Spleen (tissue), 11 donors: ENCODE results near the gene SLC4A4. TPM values are rescaled to one million over a fixed set of nuclear protein-coding genes. Genes with fewer than 3 reads are reported as not detected.

Source experiments
- DNase-seq: peaks from one replicate; pipeline ENCODE4 v3.0.0-alpha.2; 2020
- H3K27ac ChIP-seq, 8 donors: fragments of 200-600 bp; sonication (generic) in 7 of 8; 1 replicate in 4 of 8; 2 replicates in 4 of 8; pipeline versions ENCODE4 v1.5.0 to v1.8.0; 2016 to 2021; ENCODE audit warnings: inconsistent platforms in 4 of 8, mild to moderate bottlenecking in 4 of 8, moderate library complexity in 1 of 8
- H3K27me3 ChIP-seq, 7 donors: fragments of 200-600 bp; sonication (generic) in 6 of 7; replicated peaks in 1 of 7; 1 replicate in 4 of 7; 2 replicates in 3 of 7; pipeline versions ENCODE4 v1.5.0 to v1.8.0; 2016 to 2021; ENCODE audit warnings: inconsistent platforms in 3 of 7, mild to moderate bottlenecking in 1 of 7
- H3K36me3 ChIP-seq, 6 donors: fragments of 200-600 bp; sonication (generic) in 5 of 6; 1 replicate in 4 of 6; 2 replicates in 2 of 6; pipeline versions ENCODE4 v1.5.0 to v1.8.0; 2016 to 2021; ENCODE audit warnings: inconsistent platforms in 2 of 6
- H3K4me1 ChIP-seq, 6 donors: fragments of 200-600 bp; sonication (generic) in 5 of 6; 1 replicate in 3 of 6; 2 replicates in 3 of 6; pipeline versions ENCODE4 v1.5.0 to v1.8.0; 2016 to 2021; ENCODE audit warnings: inconsistent platforms in 3 of 6
- H3K4me3 ChIP-seq, 8 donors: fragments of 200-600 bp; sonication (generic) in 7 of 8; 1 replicate in 4 of 8; 2 replicates in 4 of 8; pipeline versions ENCODE4 v1.5.0 to v1.8.0; 2016 to 2021; ENCODE audit warnings: inconsistent platforms in 4 of 8, mild to moderate bottlenecking in 4 of 8, moderate library complexity in 2 of 8
- H3K9me3 ChIP-seq, 8 donors: fragments of 200-600 bp; sonication (generic) in 7 of 8; 1 replicate in 4 of 8; 2 replicates in 4 of 8; pipeline versions ENCODE4 v1.5.0 to v1.8.0; 2016 to 2021; ENCODE audit warnings: inconsistent platforms in 4 of 8
- POLR2A ChIP-seq, 3 donors: fragments of 450-650 bp; IDR thresholded peaks; one replicate each; pipeline ENCODE4 v1.5.1; 2017; ENCODE audit warnings: antibody characterized with exemption in 3 of 3, mild to moderate bottlenecking in 1 of 3
- POLR2AphosphoS5 ChIP-seq, 3 donors: sonication (generic); formaldehyde crosslinking; IDR thresholded peaks; one replicate each; pipeline ENCODE4 v1.5.1; 2017; ENCODE audit warnings: antibody characterized with exemption in 3 of 3
- WGBS, 5 donors: extraction: QIAGEN DNeasy Blood & Tissue Kit in 3 of 5; methylation state at CpG; one replicate each; pipeline versions ENCODE4 v1.1.5 to v1.1.7; 2013 to 2018; 5-methylcytosine and 5-hydroxymethylcytosine counted together
- intact Hi-C: fragments of 100-400 bp; cut with DNase I; formaldehyde crosslinking; loops from one replicate; pipeline ENCODE4 v1.15.0; 2023; ENCODE audit warnings: low total_unique reads
- polyA plus RNA-seq, 3 donors: library from polyadenylated mRNA; stranded (reverse); fragments of 200-250 nt; gene quantifications; one replicate each; pipeline ENCODE4 v1.2.1, GENCODE V29; 2013
- total RNA-seq, 7 donors: library from RNA; depleted of rRNA in 3 of 7; stranded (reverse); fragments of >200 nt in 3 of 7; fragmentation: NEBNext Ultra II Directional in 4 of 7; extraction: Animal tissue kit (Norgen Biotek cat#: 25700) in 4 of 7; gene quantifications; one replicate each; pipeline versions ENCODE4 v1.1.0 to v1.2.1, GENCODE V29; 2016 to 2021
- TF ChIP-seq, protein P1 (sequence below), 11 experiments: fragments of 200-600 bp in 7 of 11; fragments of 450-650 bp in 4 of 11; sonication (generic) in 4 of 11; IDR thresholded peaks in 8 of 11; conservative IDR thresholded peaks in 3 of 11; 1 replicate in 7 of 11; 2 replicates in 4 of 11; pipeline versions ENCODE4 v1.4.0 to v1.8.0; 2016 to 2021; ENCODE audit warnings: antibody characterized with exemption in 11 of 11, inconsistent platforms in 4 of 11, mild to moderate bottlenecking in 1 of 11
- donor health status: healthy with polysubstance abuse.
- donor health status: DM: no; HTN: no; CAD: no; lungs with moderate emphysema.
- donor health status: DM: no; HTN: no; CAD: no.
- donor health status: Bipolar disorder and iron deficiency.
- donor health status: healthy.
- donor health status: DM: no; HTN: no; CAD: no.
- donor health status: DM: yes; HTN: yes; CAD: no.

SLC4A4 gene
- total and polyA plus RNA-seq, 10 donors, result 0.07 to 3.4 (median 1.4) TPM

DNA sequence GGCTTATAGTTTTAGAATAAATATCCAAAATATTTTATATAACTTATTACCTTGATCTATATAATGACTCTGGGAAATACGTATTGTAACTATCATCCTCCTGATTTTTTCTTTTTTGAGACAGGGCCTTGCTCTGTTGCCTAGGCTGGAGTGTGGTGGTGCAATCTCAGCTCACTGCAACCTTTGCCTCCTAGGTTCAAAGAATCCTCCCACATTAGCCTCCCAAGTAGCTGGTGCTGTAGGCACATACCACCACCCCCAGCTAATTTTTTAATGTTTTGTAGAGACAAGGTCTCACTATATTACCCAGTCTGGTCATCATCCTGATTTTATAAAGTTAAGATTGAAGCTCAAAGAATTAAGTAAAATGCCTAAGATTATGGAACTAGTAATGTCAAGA lies 193.6 kb downstream of the SLC4A4 start:
- 83 to 91% (median 88%) methylated on average over 1 of the region's 1 CpG for WGBS, 5 donors
- Histone ChIP-seq H3K27me3 (no peaks in the 10 kb centered on the region), H3K9me3 (no peaks in the 10 kb centered on the region), H3K4me1 (no peaks in the 10 kb centered on the region), H3K27ac (no peak overlapping the region), H3K4me3 (no peak overlapping the region), H3K36me3 (no peaks in the 10 kb centered on the region)
- intact Hi-C loops, result no loop called here
- no peak for DNase-seq
- no peak for TF ChIP-seq POLR2AphosphoS5 (IDR thresholded peaks at IDR 0.05)
- TF ChIP-seq, protein P1, sequence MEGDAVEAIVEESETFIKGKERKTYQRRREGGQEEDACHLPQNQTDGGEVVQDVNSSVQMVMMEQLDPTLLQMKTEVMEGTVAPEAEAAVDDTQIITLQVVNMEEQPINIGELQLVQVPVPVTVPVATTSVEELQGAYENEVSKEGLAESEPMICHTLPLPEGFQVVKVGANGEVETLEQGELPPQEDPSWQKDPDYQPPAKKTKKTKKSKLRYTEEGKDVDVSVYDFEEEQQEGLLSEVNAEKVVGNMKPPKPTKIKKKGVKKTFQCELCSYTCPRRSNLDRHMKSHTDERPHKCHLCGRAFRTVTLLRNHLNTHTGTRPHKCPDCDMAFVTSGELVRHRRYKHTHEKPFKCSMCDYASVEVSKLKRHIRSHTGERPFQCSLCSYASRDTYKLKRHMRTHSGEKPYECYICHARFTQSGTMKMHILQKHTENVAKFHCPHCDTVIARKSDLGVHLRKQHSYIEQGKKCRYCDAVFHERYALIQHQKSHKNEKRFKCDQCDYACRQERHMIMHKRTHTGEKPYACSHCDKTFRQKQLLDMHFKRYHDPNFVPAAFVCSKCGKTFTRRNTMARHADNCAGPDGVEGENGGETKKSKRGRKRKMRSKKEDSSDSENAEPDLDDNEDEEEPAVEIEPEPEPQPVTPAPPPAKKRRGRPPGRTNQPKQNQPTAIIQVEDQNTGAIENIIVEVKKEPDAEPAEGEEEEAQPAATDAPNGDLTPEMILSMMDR (IDR thresholded peaks at IDR 0.05 in 8 of 11, conservative IDR thresholded peaks at IDR 0.05 in 3 of 11), result no peak
- no peak for TF ChIP-seq POLR2A (IDR thresholded peaks at IDR 0.05)

GRCh38 chr4:71533121-71533520 lies 194.3 kb downstream of the SLC4A4 start:
- no peaks in the 10 kb centered on the region for H3K4me1 ChIP-seq
- no peaks in the 10 kb centered on the region for H3K36me3 ChIP-seq
- WGBS, 5 donors, result 72 to 88% (median 77%) methylated on average over 1 of the region's 1 CpG
- no peaks in the 10 kb centered on the region for H3K9me3 ChIP-seq
- no peak for DNase-seq
- intact Hi-C loops, result no loop called here
- TF ChIP-seq POLR2A (IDR thresholded peaks at IDR 0.05) (no peak), POLR2AphosphoS5 (IDR thresholded peaks at IDR 0.05) (no peak)
- TF ChIP-seq, protein P1 (IDR thresholded peaks at IDR 0.05 in 8 of 11, conservative IDR thresholded peaks at IDR 0.05 in 3 of 11), result no peak
- H3K27me3 ChIP-seq, result no peaks in the 10 kb centered on the region
- H3K4me3 ChIP-seq, result no peak overlapping the region
- H3K27ac ChIP-seq, result no peak overlapping the region

DNA sequence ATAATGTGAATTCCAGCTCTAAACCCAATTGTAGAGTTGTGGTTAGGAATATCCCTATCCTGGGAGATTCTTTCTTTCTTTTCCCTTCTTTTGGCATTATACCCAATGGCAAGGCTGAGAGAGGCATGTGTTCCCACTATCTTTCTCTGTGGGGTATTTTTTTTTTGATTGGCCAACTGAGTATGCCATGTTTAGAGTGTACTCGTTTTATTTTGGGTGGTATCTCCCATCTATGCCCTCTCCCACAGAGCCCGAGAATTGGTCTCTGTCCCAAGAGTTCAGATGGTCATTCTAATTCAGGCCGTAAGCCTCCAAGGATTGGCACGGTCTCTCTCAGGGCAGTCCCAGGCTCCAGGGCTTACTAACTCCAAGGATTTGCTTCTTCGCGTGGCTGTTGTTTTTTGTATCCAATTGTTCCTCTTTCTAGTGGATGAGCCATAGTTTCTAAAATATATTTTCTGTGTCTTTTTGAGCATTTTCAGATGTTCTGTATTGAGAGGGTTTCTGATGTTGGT lies 198.8 kb downstream of the SLC4A4 start:
- Histone ChIP-seq H3K9me3 (no peaks in the 10 kb centered on the region), H3K27me3 (no peaks in the 10 kb centered on the region), H3K4me3 (no peak overlapping the region), H3K4me1 (peaks cover 0 to 15% (median 4%) of the 10 kb centered on the region in 6 donors), H3K36me3 (no peaks in the 10 kb centered on the region), H3K27ac (no peak overlapping the region)
- TF ChIP-seq POLR2A (IDR thresholded peaks at IDR 0.05) (no peak), POLR2AphosphoS5 (IDR thresholded peaks at IDR 0.05) (no peak)
- DNase-seq, result no peak
- 89 to 97% (median 92%) methylated on average over 6 of the region's 6 CpGs for WGBS, 5 donors
- intact Hi-C loops, result no loop called here

DNA sequence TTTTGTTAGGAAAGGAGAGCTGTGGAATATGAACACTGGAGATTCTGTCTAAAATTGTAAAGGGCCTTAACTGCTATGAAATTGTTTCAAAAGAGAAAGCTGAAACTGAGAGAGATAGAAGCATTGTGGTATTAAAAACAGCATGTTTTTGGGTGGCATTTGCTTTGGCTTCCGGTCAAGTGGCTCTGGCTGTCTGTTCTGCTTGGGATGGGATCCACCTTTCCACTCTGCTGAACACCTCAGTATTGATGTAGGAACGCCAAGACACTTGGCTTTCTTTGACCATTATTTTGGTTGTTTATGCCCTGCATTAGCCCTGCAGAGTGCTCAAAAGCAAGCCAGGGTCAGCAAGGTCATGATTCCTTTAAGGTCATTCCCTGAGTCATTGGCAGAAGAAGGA lies 199.7 kb downstream of the SLC4A4 start:
- no peaks in the 10 kb centered on the region for H3K9me3 ChIP-seq
- H3K4me1 ChIP-seq, result peaks cover 0 to 15% (median 4%) of the 10 kb centered on the region in 6 donors
- 69 to 80% (median 76%) methylated on average over 2 of the region's 2 CpGs for WGBS, 5 donors
- H3K27ac ChIP-seq, result no peak overlapping the region
- H3K4me3 ChIP-seq, result no peak overlapping the region
- TF ChIP-seq, protein P1 (IDR thresholded peaks at IDR 0.05 in 8 of 11, conservative IDR thresholded peaks at IDR 0.05 in 3 of 11), result no peak
- no peak for TF ChIP-seq POLR2A (IDR thresholded peaks at IDR 0.05)
- TF ChIP-seq POLR2AphosphoS5 (IDR thresholded peaks at IDR 0.05), result no peak
- no peak for DNase-seq
- no peaks in the 10 kb centered on the region for H3K27me3 ChIP-seq
- H3K36me3 ChIP-seq, result no peaks in the 10 kb centered on the region
- intact Hi-C loops, result no loop called here
